HepG2 (cell line): ENCODE results near the gene CAMK2D. TPM values are rescaled to one million over a fixed set of nuclear protein-coding genes. Genes with fewer than 3 reads are reported as not detected.
A peak's percentile ranks its signal among the peaks of the same experiment; 100 is the strongest.

ENCODE experiments used
- CBX1 ChIP-seq: IDR thresholded peaks from one replicate; pipeline ENCODE4 v1.6.1; 2016; ENCODE audit warnings: antibody characterized with exemption, low read depth
- CC2D1A ChIP-seq: sonication (generic); formaldehyde crosslinking; IDR thresholded peaks from 2 replicates; pipeline ENCODE4 v1.8.1; 2023; ENCODE audit warnings: mild to moderate bottlenecking, missing genetic modification reagents
- DR1 ChIP-seq: sonication (generic); formaldehyde crosslinking; IDR thresholded peaks from 2 replicates; pipeline ENCODE4 v1.8.0; 2021; ENCODE audit warnings: mild to moderate bottlenecking, missing genetic modification reagents, inconsistent platforms
- FIP1L1 ChIP-seq: fragments of 200-400 bp; formaldehyde crosslinking; IDR thresholded peaks from 2 replicates; pipeline ENCODE4 v1.6.1; 2018; ENCODE audit warnings: low read depth, mild to moderate bottlenecking, low read length, moderate library complexity, borderline replicate concordance; ENCODE audit not compliant: insufficient read depth
- HMG20B ChIP-seq: conservative IDR thresholded peaks from 2 replicates; pipeline ENCODE4 v1.6.1; 2016; ENCODE audit warnings: missing genetic modification reagents, missing compliant biosample characterization
- JUN ChIP-seq: sonication (generic); formaldehyde crosslinking; IDR thresholded peaks from 2 replicates; pipeline ENCODE4 v1.4.0; 2020; ENCODE audit warnings: mild to moderate bottlenecking, missing genetic modification reagents
- MAF1 ChIP-seq: sonication (generic); formaldehyde crosslinking; IDR thresholded peaks from 2 replicates; pipeline ENCODE4 v1.5.0; 2020; ENCODE audit warnings: missing genetic modification reagents, borderline replicate concordance
- MAFG ChIP-seq: sonication (generic); formaldehyde crosslinking; IDR thresholded peaks from 2 replicates; pipeline ENCODE4 v1.5.1; 2020; ENCODE audit warnings: mild to moderate bottlenecking, missing genetic modification reagents
- POLR2G ChIP-seq: fragments of 200-400 bp; formaldehyde crosslinking; IDR thresholded peaks from 2 replicates; pipeline ENCODE4 v1.6.1; 2018; ENCODE audit warnings: mild to moderate bottlenecking, low read depth, low read length, moderate library complexity
- SOX6 ChIP-seq, 2 experiments: fragments of 450-650 bp in 1 of 2; sonication (generic) in 1 of 2; formaldehyde crosslinking in 1 of 2; IDR thresholded peaks; 2 replicates each; pipeline versions ENCODE4 v1.4.0 to v1.6.1; 2017 to 2020; ENCODE audit warnings: antibody characterized with exemption in 1 of 2, mild to moderate bottlenecking in 1 of 2, missing genetic modification reagents in 1 of 2
- TIGD3 ChIP-seq: sonication (generic); formaldehyde crosslinking; IDR thresholded peaks from 2 replicates; pipeline ENCODE4 v1.5.1; 2020; ENCODE audit warnings: mild to moderate bottlenecking, missing genetic modification reagents, borderline replicate concordance
- XBP1 ChIP-seq: sonication (generic); formaldehyde crosslinking; IDR thresholded peaks from 2 replicates; pipeline ENCODE4 v1.5.0; 2020; ENCODE audit warnings: missing genetic modification reagents
- ZBTB7A ChIP-seq: sonication (generic); formaldehyde crosslinking; IDR thresholded peaks from 2 replicates; pipeline ENCODE4 v1.8.0; 2022; ENCODE audit warnings: mild to moderate bottlenecking, missing genetic modification reagents
- ZKSCAN8 ChIP-seq: IDR thresholded peaks from 2 replicates; pipeline ENCODE4 v1.6.1; 2016; ENCODE audit warnings: borderline replicate concordance, missing genetic modification reagents, missing compliant biosample characterization
- ZMYM3 ChIP-seq: sonication (generic); formaldehyde crosslinking; IDR thresholded peaks from 2 replicates; pipeline ENCODE4 v1.5.1; 2020; ENCODE audit warnings: mild to moderate bottlenecking, missing genetic modification reagents
- ZNF124 ChIP-seq: sonication (generic); formaldehyde crosslinking; IDR thresholded peaks from 2 replicates; pipeline ENCODE4 v1.4.0; 2020; ENCODE audit warnings: missing genetic modification reagents
- ZNF354B ChIP-seq: sonication (generic); formaldehyde crosslinking; IDR thresholded peaks from 2 replicates; pipeline ENCODE4 v1.8.0; 2022; ENCODE audit warnings: mild to moderate bottlenecking, missing genetic modification reagents
- ZNF441 ChIP-seq: sonication (generic); formaldehyde crosslinking; IDR thresholded peaks from 2 replicates; pipeline ENCODE4 v1.7.0; 2021; ENCODE audit warnings: missing genetic modification reagents, borderline replicate concordance
- ZNF574 ChIP-seq: sonication (generic); formaldehyde crosslinking; IDR thresholded peaks from 2 replicates; pipeline ENCODE4 v1.4.0; 2020; ENCODE audit warnings: missing genetic modification reagents
- ZNF609 ChIP-seq: sonication (generic); formaldehyde crosslinking; IDR thresholded peaks from 2 replicates; pipeline ENCODE4 v1.4.0; 2020; ENCODE audit warnings: mild to moderate bottlenecking, missing genetic modification reagents, borderline replicate concordance
- ZNF781 ChIP-seq: sonication (generic); formaldehyde crosslinking; IDR thresholded peaks from 2 replicates; pipeline ENCODE4 v1.5.1; 2020; ENCODE audit warnings: borderline replicate concordance, mild to moderate bottlenecking, missing genetic modification reagents; ENCODE audit errors: not compliant biosample characterization
- ZZZ3 ChIP-seq: sonication (generic); formaldehyde crosslinking; IDR thresholded peaks from 2 replicates; pipeline ENCODE4 v1.4.0; 2020; ENCODE audit warnings: missing genetic modification reagents, mild to moderate bottlenecking, borderline replicate concordance
- polyA plus RNA-seq, 8 experiments: library from polyadenylated mRNA; depleted of rRNA in 3 of 8; stranded (reverse) in 7 of 8; unstranded in 1 of 8; fragments of >200 nt; fragmentation: Illumina TruSeq in 4 of 8; extraction: Trizol in 4 of 8; gene quantifications; 2 replicates each; pipeline versions ENCODE4 v1.2.1 to v1.2.3, GENCODE V29; 2011 to 2016; ENCODE audit warnings: low read depth in 4 of 8, missing spikeins in 1 of 8, mixed read lengths in 1 of 8; ENCODE audit not compliant: insufficient read depth in 1 of 8
- total RNA-seq, 5 experiments: library from RNA; depleted of rRNA; stranded (reverse); fragments of >200 nt; fragmentation: Illumina TruSeq; extraction: Trizol; gene quantifications; 2 replicates each; pipeline ENCODE4 v1.2.3, GENCODE V29; 2016; ENCODE audit warnings: low read depth in 1 of 5

The CAMK2D gene
- total and polyA plus RNA-seq, 2 of the 13 experiments (the other 11 are each of a cell fraction or from before 2014, with no cell fraction given): 18.0 to 65.4 TPM

GRCh38 chr4:113547487-113548042, 214.0 kb downstream of the CAMK2D start (continued):
- TF ChIP-seq DR1: no peak
- no peak for TF ChIP-seq ZNF354B (CRISPR knock-in tag)
- no peak for TF ChIP-seq ZNF781 (CRISPR knock-in tag)
- no peak for TF ChIP-seq MAFG (CRISPR knock-in tag)
- TF ChIP-seq MAF1 (CRISPR knock-in tag): no peak
- peak; percentile 64; the same call in 1 of the 2 replicates for TF ChIP-seq ZNF574 (CRISPR knock-in tag)
- TF ChIP-seq ZNF124 (CRISPR knock-in tag): no peak; the same call in 1 of the 2 replicates
- TF ChIP-seq CBX1: no peak
- no peak for TF ChIP-seq TIGD3 (CRISPR knock-in tag)
- TF ChIP-seq ZZZ3: no peak
- no peak for TF ChIP-seq JUN
- TF ChIP-seq ZNF609 (CRISPR knock-in tag): no peak; the same call in 1 of the 2 replicates
- TF ChIP-seq ZKSCAN8 (CRISPR knock-in tag): peak; percentile 97
- TF ChIP-seq POLR2G: no peak
- no peak for TF ChIP-seq CC2D1A (CRISPR knock-in tag)
- no peak for TF ChIP-seq SOX6 (IDR thresholded peaks at IDR 0.05)
- TF ChIP-seq SOX6 (CRISPR knock-in tag; IDR thresholded peaks at IDR 0.05): peak; percentile 96
- TF ChIP-seq ZNF441 (CRISPR knock-in tag): no peak
- TF ChIP-seq HMG20B (CRISPR knock-in tag): peak; percentile 51; the same call in 1 of the 2 replicates
- no peak for TF ChIP-seq XBP1 (CRISPR knock-in tag)
- no peak for TF ChIP-seq FIP1L1
- TF ChIP-seq ZMYM3 (CRISPR knock-in tag): no peak; the same call in 1 of the 2 replicates
- TF ChIP-seq ZBTB7A (CRISPR knock-in tag): no peak
